AG04450 (cell line): ENCODE measurements around the gene CCDC91. TPM values are rescaled to one million over a fixed set of nuclear protein-coding genes. Genes with fewer than 3 reads are reported as not detected.

Experiments
- CTCF ChIA-PET: fragments of 300-600, 350-600 bp; formaldehyde crosslinking; extraction: SDS; loops from one replicate; lab custom pipeline; 2022; ENCODE audit warnings: antibody characterized with exemption, inconsistent platforms; lab: Charles Lee
- POLR2A ChIA-PET: fragments of 350-600 bp; formaldehyde crosslinking; extraction: SDS; loops from one replicate; lab custom pipeline; 2021; ENCODE audit warnings: antibody characterized with exemption, inconsistent platforms; lab: Yijun Ruan, JAX
- DNase-seq: peaks from one replicate; pipeline ENCODE4 v3.0.0-alpha.2; 2011; ENCODE audit warnings: low read depth, low spot score
- H3K27ac ChIP-seq: one replicate; pipeline ENCODE4 v1.5.1; 2012; ENCODE audit warnings: low read depth, low read length, control low read depth
- H3K27me3 ChIP-seq: one replicate; pipeline ENCODE4 v1.6.0; 2012; ENCODE audit warnings: low read length; ENCODE audit not compliant: control insufficient read depth, insufficient read depth
- H3K4me3 ChIP-seq: 2 replicates; pipeline ENCODE4 v1.5.1; 2011; ENCODE audit warnings: mild to moderate bottlenecking, low read depth, low read length, control low read depth
- H3K9me3 ChIP-seq: 2 replicates; pipeline ENCODE4 v1.5.1; 2012; ENCODE audit warnings: low read length; ENCODE audit not compliant: control insufficient read depth, insufficient read depth
- polyA plus RNA-seq: library from polyadenylated mRNA; depleted of rRNA; stranded (reverse); fragments of >200 nt; gene quantifications from 2 replicates; pipeline ENCODE4 v1.2.3, GENCODE V29; 2011
- TF ChIP-seq, protein P1 (sequence below): IDR thresholded peaks from 2 replicates; pipeline ENCODE4 v1.5.1; 2011; ENCODE audit warnings: low read depth, low read length, control low read depth, inconsistent platforms

The CCDC91 gene
- polyA plus RNA-seq, 1 experiment, result 21.0 TPM

DNA sequence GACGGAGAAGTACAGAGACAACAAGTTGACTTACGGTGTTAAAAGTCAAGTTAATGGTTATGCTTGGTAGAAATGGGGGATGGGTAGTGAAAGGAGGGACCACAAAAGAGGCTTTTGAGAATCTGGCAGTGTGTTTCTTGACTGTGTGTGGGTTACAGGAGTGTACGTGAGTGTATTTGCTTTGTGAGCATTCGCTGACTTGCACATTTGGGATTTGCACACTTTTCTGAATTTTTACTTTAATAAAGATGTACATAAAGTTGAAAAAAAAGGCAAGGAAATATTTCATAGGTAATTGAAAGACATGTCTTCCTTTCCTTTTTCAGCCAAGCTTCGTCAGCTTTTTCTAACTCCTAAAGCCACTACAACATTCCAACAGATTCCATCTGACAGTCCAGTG lies 28.6 kb upstream of the CCDC91 start:
- no peak overlapping the region for H3K27ac ChIP-seq
- H3K27me3 ChIP-seq, result no peaks in the 10 kb centered on the region
- no peak overlapping the region for H3K4me3 ChIP-seq
- ChIA-PET CTCF (no interaction called here), POLR2A (no interaction called here)
- TF ChIP-seq, protein P1, sequence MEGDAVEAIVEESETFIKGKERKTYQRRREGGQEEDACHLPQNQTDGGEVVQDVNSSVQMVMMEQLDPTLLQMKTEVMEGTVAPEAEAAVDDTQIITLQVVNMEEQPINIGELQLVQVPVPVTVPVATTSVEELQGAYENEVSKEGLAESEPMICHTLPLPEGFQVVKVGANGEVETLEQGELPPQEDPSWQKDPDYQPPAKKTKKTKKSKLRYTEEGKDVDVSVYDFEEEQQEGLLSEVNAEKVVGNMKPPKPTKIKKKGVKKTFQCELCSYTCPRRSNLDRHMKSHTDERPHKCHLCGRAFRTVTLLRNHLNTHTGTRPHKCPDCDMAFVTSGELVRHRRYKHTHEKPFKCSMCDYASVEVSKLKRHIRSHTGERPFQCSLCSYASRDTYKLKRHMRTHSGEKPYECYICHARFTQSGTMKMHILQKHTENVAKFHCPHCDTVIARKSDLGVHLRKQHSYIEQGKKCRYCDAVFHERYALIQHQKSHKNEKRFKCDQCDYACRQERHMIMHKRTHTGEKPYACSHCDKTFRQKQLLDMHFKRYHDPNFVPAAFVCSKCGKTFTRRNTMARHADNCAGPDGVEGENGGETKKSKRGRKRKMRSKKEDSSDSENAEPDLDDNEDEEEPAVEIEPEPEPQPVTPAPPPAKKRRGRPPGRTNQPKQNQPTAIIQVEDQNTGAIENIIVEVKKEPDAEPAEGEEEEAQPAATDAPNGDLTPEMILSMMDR, result no peak
- no peaks in the 10 kb centered on the region for H3K9me3 ChIP-seq
- DNase-seq, result no peak

DNA sequence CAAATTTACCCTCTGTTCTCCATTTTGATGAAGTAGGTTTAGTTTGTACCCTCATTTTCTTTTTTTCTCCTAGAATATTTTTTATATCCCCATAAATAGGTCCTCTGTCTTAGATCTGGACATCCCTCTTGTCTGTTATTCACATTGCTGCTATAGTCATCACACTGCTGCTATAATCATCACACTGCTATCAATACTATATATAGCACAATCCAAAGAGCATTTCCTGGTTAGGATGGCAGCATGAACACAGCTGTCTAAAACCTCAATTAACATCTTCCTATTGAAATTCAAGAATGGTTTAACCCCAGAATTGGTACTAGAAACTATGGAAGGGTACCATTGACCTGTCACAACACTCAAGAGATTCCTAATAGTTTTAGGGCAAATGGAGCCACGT lies 27.6 kb upstream of the CCDC91 start:
- ChIA-PET CTCF (no interaction called here), POLR2A (no interaction called here)
- Histone ChIP-seq H3K4me3 (no peak overlapping the region), H3K27me3 (no peaks in the 10 kb centered on the region), H3K27ac (no peak overlapping the region), H3K9me3 (no peaks in the 10 kb centered on the region)
- TF ChIP-seq, protein P1, result no peak
- DNase-seq, result no peak

DNA sequence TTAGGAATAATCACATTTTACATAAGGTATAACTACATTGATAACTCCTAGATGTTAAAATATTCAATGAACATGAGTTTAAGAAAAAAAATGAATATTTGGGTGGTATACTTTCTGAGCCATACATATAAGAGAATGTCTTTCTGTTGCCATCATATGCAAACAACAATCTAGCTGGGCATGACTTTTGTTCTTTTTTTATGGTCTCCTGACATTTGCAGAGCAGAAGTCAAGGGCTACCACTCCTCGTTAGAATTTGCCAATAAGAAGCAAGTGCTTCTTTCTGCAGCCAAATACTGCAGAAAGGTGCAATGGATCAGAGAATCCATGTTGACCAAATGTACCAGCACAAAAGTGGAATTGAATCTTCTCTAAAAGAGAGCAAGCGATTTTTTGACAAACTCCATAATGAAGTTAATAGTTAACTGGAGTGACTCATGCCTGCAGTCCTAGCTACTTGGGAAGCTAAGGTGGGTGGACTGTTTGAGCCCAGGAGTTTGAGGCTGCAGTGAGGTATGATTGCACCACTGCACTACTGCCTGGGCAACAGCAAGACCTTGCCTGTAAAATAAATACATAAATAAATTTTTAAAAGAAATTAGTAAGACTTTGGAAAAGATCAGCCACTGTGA lies 25.5 kb upstream of the CCDC91 start:
- POLR2A ChIA-PET, result no interaction called here
- TF ChIP-seq, protein P1, result no peak
- Histone ChIP-seq H3K4me3 (no peak overlapping the region), H3K27me3 (no peaks in the 10 kb centered on the region), H3K27ac (no peak overlapping the region), H3K9me3 (no peaks in the 10 kb centered on the region)
- DNase-seq, result no peak
- CTCF ChIA-PET, result no interaction called here

DNA sequence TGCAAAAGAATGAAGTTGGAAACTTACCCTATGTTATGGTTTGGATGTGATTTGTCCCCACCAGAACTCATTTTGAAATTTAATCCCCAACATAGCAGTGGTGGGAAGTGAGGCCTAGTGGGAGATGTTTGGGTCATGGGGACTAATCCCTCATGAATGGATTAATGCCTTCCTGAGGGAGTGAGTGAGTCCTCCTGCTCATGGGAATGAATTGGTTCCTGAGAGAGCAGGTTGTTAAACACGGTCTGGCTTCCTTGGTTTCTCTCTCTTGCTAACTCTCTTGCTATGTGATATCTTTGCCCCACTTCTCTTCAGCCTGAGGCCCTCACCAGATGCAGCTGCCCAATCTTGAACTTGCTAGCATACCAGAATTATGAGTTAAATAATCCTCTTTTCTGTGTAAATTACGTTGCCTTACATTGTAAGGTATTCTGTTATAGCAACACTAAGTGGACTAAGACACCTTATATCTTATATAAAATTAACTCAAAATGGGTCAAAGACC lies 22.2 kb upstream of the CCDC91 start:
- Histone ChIP-seq H3K27me3 (no peaks in the 10 kb centered on the region), H3K4me3 (no peak overlapping the region), H3K27ac (no peak overlapping the region), H3K9me3 (no peaks in the 10 kb centered on the region)
- POLR2A ChIA-PET, result no interaction called here
- CTCF ChIA-PET, result no interaction called here
- TF ChIP-seq, protein P1, result no peak
- DNase-seq, result no peak

DNA sequence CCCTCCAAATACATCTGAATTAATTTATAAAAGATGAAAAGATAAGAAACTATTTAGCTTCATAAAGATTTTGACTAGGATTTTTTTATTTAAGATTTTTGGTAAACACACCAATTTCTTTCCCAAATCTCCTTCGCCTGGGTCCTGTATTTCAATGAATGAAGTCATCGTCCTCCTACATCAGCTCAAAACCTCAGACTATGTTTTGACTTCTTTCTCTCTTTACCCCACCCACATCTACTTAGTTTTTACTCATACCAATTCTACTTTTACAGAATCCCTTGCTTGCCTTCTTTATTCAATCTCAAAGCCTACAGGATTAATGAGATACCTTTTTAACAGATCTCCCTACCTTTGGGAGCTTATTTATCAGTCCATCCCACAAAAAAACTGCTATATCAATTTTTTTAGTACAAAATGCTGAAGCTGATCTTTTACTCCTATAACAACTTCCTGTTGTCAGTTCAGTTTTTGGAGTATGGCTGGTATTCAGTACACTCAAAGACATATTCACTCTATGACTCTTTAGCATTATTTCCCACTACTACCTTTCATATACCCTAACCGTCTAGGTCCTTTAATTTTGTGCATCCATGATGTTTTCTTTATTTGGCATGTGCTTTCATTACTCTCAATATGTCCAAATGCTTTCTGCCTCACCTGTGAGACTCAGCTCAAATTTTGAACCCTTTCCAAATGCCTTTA lies 18.7 kb upstream of the CCDC91 start:
- POLR2A ChIA-PET, result interaction anchor here (0.9 kb wide), 1 partner anchor 19 kb away, joined by 3 read pairs; the partner anchor contains the start of gene CCDC91
- Histone ChIP-seq H3K9me3 (no peaks in the 10 kb centered on the region), H3K4me3 (no peak overlapping the region), H3K27me3 (no peaks in the 10 kb centered on the region), H3K27ac (no peak overlapping the region)
- CTCF ChIA-PET, result interaction anchor here (0.7 to 1.6 kb wide), 9 partner anchors 10 to 827 kb away, joined by 3 to 19 read pairs (median 4); no protein-coding TSS in a partner anchor
- TF ChIP-seq, protein P1, result no peak
- no peak for DNase-seq
